Tibial nerve (tissue), 3 donors: ENCODE data around the gene RHOH.

Experiments used
- POLR2A ChIP-seq, 2 donors: fragments of 450-650 bp; IDR thresholded peaks; one replicate each; pipeline ENCODE4 v1.6.1; 2017; ENCODE audit warnings: antibody characterized with exemption in 2 of 2, mild to moderate bottlenecking in 2 of 2, moderate library complexity in 2 of 2
- TF ChIP-seq, protein P1 (sequence below), 5 experiments: fragments of 200-600 bp in 3 of 5; fragments of 450-650 bp in 2 of 5; sonication (generic) in 3 of 5; IDR thresholded peaks; one replicate each; pipeline ENCODE4 v1.5.1; 2016 to 2019; ENCODE audit warnings: antibody characterized with exemption in 5 of 5, mild to moderate bottlenecking in 3 of 5, moderate library complexity in 2 of 5

DNA sequence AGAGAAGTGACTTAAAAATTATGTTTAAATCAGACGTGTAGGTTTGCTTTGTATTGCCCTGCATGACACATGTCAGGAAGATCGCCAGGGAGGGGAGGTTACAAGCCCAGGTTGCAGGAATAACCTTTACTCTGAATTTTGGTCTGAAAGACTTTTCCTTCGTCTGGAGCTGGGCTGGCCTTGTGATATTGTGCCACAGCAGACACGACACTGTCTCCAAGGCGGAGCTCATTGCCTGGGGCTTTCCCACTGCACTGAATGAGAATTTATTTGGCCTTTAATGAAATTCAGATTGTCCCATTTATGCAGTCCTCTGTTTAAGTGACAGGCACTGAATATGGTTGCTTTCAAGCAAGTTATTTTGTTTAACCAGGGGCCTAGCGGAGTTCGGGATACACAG lies 45.1 kb downstream of the RHOH start:
- TF ChIP-seq POLR2A (IDR thresholded peaks at IDR 0.05), result no peak
- TF ChIP-seq, protein P1, sequence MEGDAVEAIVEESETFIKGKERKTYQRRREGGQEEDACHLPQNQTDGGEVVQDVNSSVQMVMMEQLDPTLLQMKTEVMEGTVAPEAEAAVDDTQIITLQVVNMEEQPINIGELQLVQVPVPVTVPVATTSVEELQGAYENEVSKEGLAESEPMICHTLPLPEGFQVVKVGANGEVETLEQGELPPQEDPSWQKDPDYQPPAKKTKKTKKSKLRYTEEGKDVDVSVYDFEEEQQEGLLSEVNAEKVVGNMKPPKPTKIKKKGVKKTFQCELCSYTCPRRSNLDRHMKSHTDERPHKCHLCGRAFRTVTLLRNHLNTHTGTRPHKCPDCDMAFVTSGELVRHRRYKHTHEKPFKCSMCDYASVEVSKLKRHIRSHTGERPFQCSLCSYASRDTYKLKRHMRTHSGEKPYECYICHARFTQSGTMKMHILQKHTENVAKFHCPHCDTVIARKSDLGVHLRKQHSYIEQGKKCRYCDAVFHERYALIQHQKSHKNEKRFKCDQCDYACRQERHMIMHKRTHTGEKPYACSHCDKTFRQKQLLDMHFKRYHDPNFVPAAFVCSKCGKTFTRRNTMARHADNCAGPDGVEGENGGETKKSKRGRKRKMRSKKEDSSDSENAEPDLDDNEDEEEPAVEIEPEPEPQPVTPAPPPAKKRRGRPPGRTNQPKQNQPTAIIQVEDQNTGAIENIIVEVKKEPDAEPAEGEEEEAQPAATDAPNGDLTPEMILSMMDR (IDR thresholded peaks at IDR 0.05), result no peak
